Measurements from ENCODE around the gene RHEBL1.

The RHEBL1 gene

GRCh38 chr12:49038291-49038955, 31.4 kb downstream of the RHEBL1 start:
- DNase-seq = no peak
- no peaks in the 10 kb centered on the region for H3K27me3 ChIP-seq (replicated peaks)
- peaks cover 83% of the 10 kb centered on the region for H3K36me3 ChIP-seq (replicated peaks)
- no peak overlapping the region for H3K4me3 ChIP-seq (ENCODE audit: low read depth, low read length)
- in situ Hi-C loops (cut with HindIII; ENCODE audit: low pct_ligation_motif_present, low sequenced_read_pairs) = no loop called here
- no peak for TF ChIP-seq CTCF (IDR thresholded peaks at IDR 0.05; ENCODE audit: low read depth, low read length, missing control alignments)
- no peak overlapping the region for H3K27ac ChIP-seq

- Histone ChIP-seq H3K27me3 (replicated peaks) (no peaks in the 10 kb centered on the region), H3K4me3 (ENCODE audit: low read depth, low read length) (no peak overlapping the region), H3K36me3 (replicated peaks) (peaks cover 83% of the 10 kb centered on the region), H3K27ac (no peak overlapping the region)
- in situ Hi-C loops (cut with HindIII; ENCODE audit: low pct_ligation_motif_present, low sequenced_read_pairs) = no loop called here
- no peak for TF ChIP-seq CTCF (IDR thresholded peaks at IDR 0.05; ENCODE audit: low read depth, low read length, missing control alignments)
- no peak for DNase-seq
Measured at GRCh38 chr12:49037947-49038237, 31.9 kb downstream of the RHEBL1 start.

GRCh38 chr12:49037111-49037946, 32.5 kb downstream of the RHEBL1 start:
- no peak for TF ChIP-seq CTCF (IDR thresholded peaks at IDR 0.05; ENCODE audit: low read depth, low read length, missing control alignments)
- Histone ChIP-seq H3K27ac (no peak overlapping the region), H3K4me3 (ENCODE audit: low read depth, low read length) (no peak overlapping the region), H3K27me3 (replicated peaks) (no peaks in the 10 kb centered on the region), H3K36me3 (replicated peaks) (peaks cover 83% of the 10 kb centered on the region)
- no peak for DNase-seq
- in situ Hi-C loops (cut with HindIII; ENCODE audit: low pct_ligation_motif_present, low sequenced_read_pairs) = no loop called here

- Histone ChIP-seq H3K4me3 (ENCODE audit: low read depth, low read length) (no peak overlapping the region), H3K27ac (no peak overlapping the region), H3K36me3 (replicated peaks) (peaks cover 85% of the 10 kb centered on the region), H3K27me3 (replicated peaks) (no peaks in the 10 kb centered on the region)
- no peak for DNase-seq
- no peak for TF ChIP-seq CTCF (IDR thresholded peaks at IDR 0.05; ENCODE audit: low read depth, low read length, missing control alignments)
- in situ Hi-C loops (cut with HindIII; ENCODE audit: low pct_ligation_motif_present, low sequenced_read_pairs) = no loop called here
Measured at GRCh38 chr12:49036029-49036428, 33.8 kb downstream of the RHEBL1 start.

- TF ChIP-seq CTCF (IDR thresholded peaks at IDR 0.05; ENCODE audit: low read depth, low read length, missing control alignments) = no peak
- no peak overlapping the region for H3K27ac ChIP-seq
- H3K27me3 ChIP-seq (replicated peaks) = no peaks in the 10 kb centered on the region
- no peak for DNase-seq
- in situ Hi-C loops (cut with HindIII; ENCODE audit: low pct_ligation_motif_present, low sequenced_read_pairs) = no loop called here
- peaks cover 82% of the 10 kb centered on the region for H3K36me3 ChIP-seq (replicated peaks)
- no peak overlapping the region for H3K4me3 ChIP-seq (ENCODE audit: low read depth, low read length)
Measured at GRCh38 chr12:49034286-49034622, 35.5 kb downstream of the RHEBL1 start.

Measured in brain microvascular endothelial cell (primary cell).